Stimulated activated CD4-positive, alpha-beta T cell treated with anti-CD3 and anti-CD28 coated beads, Interleukin-12 subunit alpha, Interleukin-12 subunit beta, amount 100 ng/mL, for 24 hours (primary cell): ENCODE results near the gene TMEM91.
"Not testable (repeated sequence)": the region's sequence is repeated elsewhere in the genome, so short reads cannot be mapped to it uniquely, and the experiment has no call there.

Experiments used
- DNase-seq, 2 experiments: peaks; one replicate each; pipeline ENCODE4 v3.0.0-alpha.2; 2020; ENCODE audit warnings: low read depth in 2 of 2

TMEM91 gene

GRCh38 chr19:41377977-41378709, 1.8 kb downstream of the TMEM91 start:
- no peak for DNase-seq

- not testable (repeated sequence) for DNase-seq
These were observed 5.2 kb downstream of the TMEM91 start for GRCh38 chr19:41381536-41381935.

GRCh38 chr19:41384351-41384750, 8.0 kb downstream of the TMEM91 start:
- no peak for DNase-seq

- no peak for DNase-seq
These were observed 10.1 kb downstream of the TMEM91 start for GRCh38 chr19:41386442-41386841.

- DNase-seq = no peak
These were observed 15.3 kb downstream of the TMEM91 start for GRCh38 chr19:41391618-41392017.

GRCh38 chr19:41392775-41393174, 16.4 kb downstream of the TMEM91 start:
- no peak for DNase-seq

- no peak for DNase-seq
These were observed 19.0 kb downstream of the TMEM91 start for GRCh38 chr19:41395355-41395754.

GRCh38 chr19:41397086-41398049, 21.0 kb downstream of the TMEM91 start, which contains the start of the genes BCKDHA and EXOSC5:
Gene BCKDHA (plus strand): TSS chr19:41397818. CDS start chr19:41397828, 10 bp downstream.
Gene EXOSC5 (minus strand): TSS chr19:41397359. CDS start chr19:41397328, 31 bp downstream.
- peak; percentile 96 to 98 for DNase-seq

- DNase-seq = no peak
These were observed 21.7 kb downstream of the TMEM91 start for GRCh38 chr19:41398050-41398418.

- DNase-seq = no peak
These were observed 22.3 kb downstream of the TMEM91 start for GRCh38 chr19:41398598-41398997.

GRCh38 chr19:41399091-41399490, 22.8 kb downstream of the TMEM91 start:
- no peak for DNase-seq

GRCh38 chr19:41399525-41399924, 23.2 kb downstream of the TMEM91 start:
- no peak for DNase-seq

GRCh38 chr19:41401483-41401882, 25.1 kb downstream of the TMEM91 start:
- DNase-seq = no peak

GRCh38 chr19:41402010-41402409, 25.7 kb downstream of the TMEM91 start:
- no peak for DNase-seq

GRCh38 chr19:41403181-41403970, 27.0 kb downstream of the TMEM91 start:
- no peak for DNase-seq

- DNase-seq = no peak
These were observed 29.4 kb downstream of the TMEM91 start for GRCh38 chr19:41405776-41406175.

- DNase-seq = no peak
These were observed 30.9 kb downstream of the TMEM91 start for GRCh38 chr19:41407271-41407670.

- DNase-seq = no peak
These were observed 31.9 kb downstream of the TMEM91 start for GRCh38 chr19:41408256-41408655.

- not testable (repeated sequence) for DNase-seq
These were observed 32.5 kb downstream of the TMEM91 start for GRCh38 chr19:41408846-41409245.

- DNase-seq = no peak
These were observed 33.0 kb downstream of the TMEM91 start for GRCh38 chr19:41409288-41409687.

- DNase-seq = no peak
These were observed 34.2 kb downstream of the TMEM91 start for GRCh38 chr19:41410336-41411054.
